HG02973 (cell line): Measurements from ENCODE around the gene RNGTT.

Experiments used
- ATAC-seq: cut with Tn5 transposase; IDR thresholded peaks from one replicate; pipeline ENCODE4 v1.9.1; 2021; ENCODE audit warnings: moderate library complexity; ENCODE audit not compliant: unreplicated experiment

RNGTT gene

GRCh38 chr6:88623531-88623930, 339.9 kb downstream of the RNGTT start:
- ATAC-seq: no peak

- ATAC-seq: no peak
Measured at GRCh38 chr6:88619951-88620350, 343.5 kb downstream of the RNGTT start.

GRCh38 chr6:88616380-88616779, 347.0 kb downstream of the RNGTT start:
- ATAC-seq: no peak

GRCh38 chr6:88614316-88614877, 349.0 kb downstream of the RNGTT start:
- no peak for ATAC-seq

- ATAC-seq: no peak
Measured at GRCh38 chr6:88612631-88613030, 350.8 kb downstream of the RNGTT start.

GRCh38 chr6:88611721-88612120, 351.7 kb downstream of the RNGTT start:
- no peak for ATAC-seq

GRCh38 chr6:88609983-88610382, 353.4 kb downstream of the RNGTT start:
- no peak for ATAC-seq

GRCh38 chr6:88605271-88605670, 358.1 kb downstream of the RNGTT start:
- no peak for ATAC-seq

- no peak for ATAC-seq
Measured at GRCh38 chr6:88599571-88599970, 363.8 kb downstream of the RNGTT start.

- no peak for ATAC-seq
Measured at GRCh38 chr6:88596801-88597200, 366.6 kb downstream of the RNGTT start.

- ATAC-seq: no peak
Measured at GRCh38 chr6:88588938-88589337, 374.5 kb downstream of the RNGTT start.

GRCh38 chr6:88587150-88587520, 376.3 kb downstream of the RNGTT start:
- no peak for ATAC-seq

- ATAC-seq: no peak
Measured at GRCh38 chr6:88586371-88587149, 376.9 kb downstream of the RNGTT start.

GRCh38 chr6:88585276-88585692, 378.1 kb downstream of the RNGTT start:
- ATAC-seq: no peak

GRCh38 chr6:88584581-88585275, 378.7 kb downstream of the RNGTT start:
- no peak for ATAC-seq

GRCh38 chr6:88577461-88577860, 386.0 kb downstream of the RNGTT start:
- ATAC-seq: no peak

GRCh38 chr6:88575536-88575935, 387.9 kb downstream of the RNGTT start:
- ATAC-seq: no peak

- ATAC-seq: no peak
Measured at GRCh38 chr6:88574651-88575050, 388.8 kb downstream of the RNGTT start.

- ATAC-seq: no peak
Measured at GRCh38 chr6:88574031-88574430, 389.4 kb downstream of the RNGTT start.

- ATAC-seq: no peak
Measured at GRCh38 chr6:88573561-88573960, 389.9 kb downstream of the RNGTT start.

GRCh38 chr6:88572449-88573139, 390.8 kb downstream of the RNGTT start:
- no peak for ATAC-seq

GRCh38 chr6:88569959-88570358, 393.5 kb downstream of the RNGTT start:
- no peak for ATAC-seq
